ENCODE results near the gene KRTAP19-1. TPM values are rescaled to one million over a fixed set of nuclear protein-coding genes. Genes with fewer than 3 reads are reported as not detected.
"Not testable (repeated sequence)": the region's sequence is repeated elsewhere in the genome, so short reads cannot be mapped to it uniquely, and the experiment has no call there.

The KRTAP19-1 gene
- total RNA-seq (2021) (not detected in 2 replicates), Bru-seq, nascent RNA (not detected), BruChase-seq, experiment 1, labeled RNA remaining after a 2-hour chase (not detected), BruChase-seq, experiment 2, labeled RNA remaining after a 6-hour chase (not detected)
- long read RNA-seq = 0 reads

DNA sequence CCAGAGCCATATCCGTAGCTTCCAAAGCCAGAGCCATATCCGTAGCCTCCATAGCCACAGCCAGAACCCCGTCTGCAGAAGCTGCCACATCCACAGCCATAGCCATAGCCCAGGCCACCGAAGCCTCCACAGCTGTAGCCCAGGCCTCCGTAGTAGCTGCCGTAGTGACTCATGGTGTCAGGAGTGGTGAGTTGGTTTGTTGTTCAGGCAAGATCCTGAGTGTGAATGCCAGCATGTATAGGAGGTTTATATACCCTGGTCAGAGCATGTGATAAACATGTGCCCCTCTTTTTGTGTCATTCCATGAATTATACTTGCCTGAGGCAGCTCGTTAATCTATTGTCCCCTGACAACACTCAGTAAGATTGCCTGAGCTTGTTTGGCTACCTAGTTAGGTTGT lies at the start of gene KRTAP19-1:
TSS of gene KRTAP19-1 (minus strand) at position 223 of the 400 bp plus-strand sequence. CDS start at position 173, 50 bp downstream.
- intact Hi-C loops (cut with micrococcal nuclease; ENCODE audit: unreplicated experiment) = no loop called here
- Histone ChIP-seq H3K9me3 (ENCODE audit: low read depth, low read length, poor library complexity, severe bottlenecking) (no peaks in the 10 kb centered on the region), H3K4me3 (ENCODE audit: low read depth, low read length, poor library complexity, severe bottlenecking) (no peak within 1 kb of the TSS), H3K4me1 (ENCODE audit: insufficient read depth, low read length, poor library complexity, severe bottlenecking) (no peaks in the 10 kb centered on the region), H3K27ac (ENCODE audit: low read depth, low read length, poor library complexity, severe bottlenecking) (no peak within 1 kb of the TSS), H3K36me3 (ENCODE audit: insufficient read depth, low read length, poor library complexity, severe bottlenecking) (no peaks in the 10 kb centered on the region), H3K27me3 (replicated peaks; ENCODE audit: insufficient read depth, low read depth, low read length, poor library complexity) (no peaks in the 10 kb centered on the region)
- DNase-seq (ENCODE audit: low spot score) = no peak
- BruUV-seq (replicated peaks) = no TSS peak
- ChIA-PET POLR2A (ENCODE audit: low non-redundant PET) (no interaction called here), CTCF (no interaction called here)
- no peak for TF ChIP-seq EZH2 (IDR thresholded peaks at IDR 0.05; ENCODE audit: borderline replicate concordance, low read depth, low read length, poor library complexity, severe bottlenecking)
- TF ChIP-seq, protein P1, sequence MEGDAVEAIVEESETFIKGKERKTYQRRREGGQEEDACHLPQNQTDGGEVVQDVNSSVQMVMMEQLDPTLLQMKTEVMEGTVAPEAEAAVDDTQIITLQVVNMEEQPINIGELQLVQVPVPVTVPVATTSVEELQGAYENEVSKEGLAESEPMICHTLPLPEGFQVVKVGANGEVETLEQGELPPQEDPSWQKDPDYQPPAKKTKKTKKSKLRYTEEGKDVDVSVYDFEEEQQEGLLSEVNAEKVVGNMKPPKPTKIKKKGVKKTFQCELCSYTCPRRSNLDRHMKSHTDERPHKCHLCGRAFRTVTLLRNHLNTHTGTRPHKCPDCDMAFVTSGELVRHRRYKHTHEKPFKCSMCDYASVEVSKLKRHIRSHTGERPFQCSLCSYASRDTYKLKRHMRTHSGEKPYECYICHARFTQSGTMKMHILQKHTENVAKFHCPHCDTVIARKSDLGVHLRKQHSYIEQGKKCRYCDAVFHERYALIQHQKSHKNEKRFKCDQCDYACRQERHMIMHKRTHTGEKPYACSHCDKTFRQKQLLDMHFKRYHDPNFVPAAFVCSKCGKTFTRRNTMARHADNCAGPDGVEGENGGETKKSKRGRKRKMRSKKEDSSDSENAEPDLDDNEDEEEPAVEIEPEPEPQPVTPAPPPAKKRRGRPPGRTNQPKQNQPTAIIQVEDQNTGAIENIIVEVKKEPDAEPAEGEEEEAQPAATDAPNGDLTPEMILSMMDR (conservative IDR thresholded peaks at IDR 0.05; ENCODE audit: low read depth, low read length) = no peak

DNA sequence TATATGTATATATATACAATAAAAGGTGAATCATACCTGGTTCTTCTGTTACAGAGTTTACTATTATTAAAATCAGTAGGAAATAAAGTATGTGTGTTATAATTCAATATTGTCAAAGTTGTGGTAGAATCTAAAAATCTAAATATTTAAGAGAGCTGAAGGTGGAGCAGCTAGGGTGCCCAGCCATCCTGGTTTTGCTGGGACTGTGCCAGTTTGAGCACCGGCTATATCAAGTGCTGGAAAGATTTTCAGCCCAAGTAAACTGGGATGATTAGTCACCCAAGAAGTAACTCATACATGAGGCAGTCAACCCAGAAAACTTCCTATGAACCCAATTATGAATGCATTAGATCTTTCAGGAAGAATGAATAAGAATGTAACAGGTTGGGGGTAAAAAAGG lies 38.7 kb upstream of the KRTAP19-1 start:
- Histone ChIP-seq H3K27me3 (replicated peaks; ENCODE audit: insufficient read depth, low read depth, low read length, poor library complexity) (peaks cover 9% of the 10 kb centered on the region), H3K36me3 (ENCODE audit: insufficient read depth, low read length, poor library complexity, severe bottlenecking) (no peaks in the 10 kb centered on the region), H3K4me3 (ENCODE audit: low read depth, low read length, poor library complexity, severe bottlenecking) (no peak overlapping the region), H3K9me3 (ENCODE audit: low read depth, low read length, poor library complexity, severe bottlenecking) (no peaks in the 10 kb centered on the region), H3K4me1 (ENCODE audit: insufficient read depth, low read length, poor library complexity, severe bottlenecking) (no peaks in the 10 kb centered on the region), H3K27ac (ENCODE audit: low read depth, low read length, poor library complexity, severe bottlenecking) (no peak overlapping the region)
- no TSS peak for BruUV-seq (replicated peaks)
- TF ChIP-seq, protein P1 (conservative IDR thresholded peaks at IDR 0.05; ENCODE audit: low read depth, low read length) = no peak
- TF ChIP-seq EZH2 (IDR thresholded peaks at IDR 0.05; ENCODE audit: borderline replicate concordance, low read depth, low read length, poor library complexity, severe bottlenecking) = no peak
- no peak for DNase-seq (ENCODE audit: low spot score)
- POLR2A ChIA-PET (ENCODE audit: low non-redundant PET) = no interaction called here
- intact Hi-C loops (cut with micrococcal nuclease; ENCODE audit: unreplicated experiment) = no loop called here
- CTCF ChIA-PET = no interaction called here

DNA sequence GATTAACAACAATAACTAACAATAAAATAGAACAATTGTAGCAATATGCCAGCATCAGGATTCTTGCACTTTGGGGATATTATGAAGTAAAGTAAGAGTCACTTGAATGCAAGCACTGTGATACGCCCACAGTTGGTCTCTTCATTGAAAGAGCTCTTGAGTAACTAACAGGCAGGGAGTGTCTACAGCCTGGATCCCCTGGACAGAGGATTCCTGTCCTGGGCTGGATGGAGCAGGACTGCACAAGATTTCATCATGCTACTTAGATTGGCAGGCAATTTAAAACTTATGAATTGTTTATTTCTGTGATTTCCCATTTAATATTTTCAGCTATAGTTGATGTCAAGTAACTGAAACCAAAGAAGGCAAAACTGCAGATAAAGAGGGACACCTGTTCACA lies 35.5 kb upstream of the KRTAP19-1 start:
- CTCF ChIA-PET = no interaction called here
- POLR2A ChIA-PET (ENCODE audit: low non-redundant PET) = no interaction called here
- no peak for DNase-seq (ENCODE audit: low spot score)

GRCh38 chr21:30505621-30506205 lies 25.5 kb upstream of the KRTAP19-1 start:
- H3K27me3 ChIP-seq (replicated peaks; ENCODE audit: insufficient read depth, low read depth, low read length, poor library complexity); intact Hi-C loops (cut with micrococcal nuclease; ENCODE audit: unreplicated experiment); H3K9me3 ChIP-seq (ENCODE audit: low read depth, low read length, poor library complexity, severe bottlenecking); BruUV-seq (replicated peaks); H3K4me1 ChIP-seq (ENCODE audit: insufficient read depth, low read length, poor library complexity, severe bottlenecking); DNase-seq (ENCODE audit: low spot score); CTCF ChIA-PET; H3K27ac ChIP-seq (ENCODE audit: low read depth, low read length, poor library complexity, severe bottlenecking); POLR2A ChIA-PET (ENCODE audit: low non-redundant PET); H3K36me3 ChIP-seq (ENCODE audit: insufficient read depth, low read length, poor library complexity, severe bottlenecking); H3K4me3 ChIP-seq (ENCODE audit: low read depth, low read length, poor library complexity, severe bottlenecking): not testable (repeated sequence)
- TF ChIP-seq, protein P1 (conservative IDR thresholded peaks at IDR 0.05; ENCODE audit: low read depth, low read length) = peak; percentile 35; the same call in 1 of the 2 replicates

More for the DNA sequence above, 35.5 kb upstream of the KRTAP19-1 start:
- intact Hi-C loops (cut with micrococcal nuclease; ENCODE audit: unreplicated experiment) = no loop called here
- Histone ChIP-seq H3K4me1 (ENCODE audit: insufficient read depth, low read length, poor library complexity, severe bottlenecking) (no peaks in the 10 kb centered on the region), H3K36me3 (ENCODE audit: insufficient read depth, low read length, poor library complexity, severe bottlenecking) (no peaks in the 10 kb centered on the region), H3K4me3 (ENCODE audit: low read depth, low read length, poor library complexity, severe bottlenecking) (no peak overlapping the region), H3K27ac (ENCODE audit: low read depth, low read length, poor library complexity, severe bottlenecking) (no peak overlapping the region), H3K9me3 (ENCODE audit: low read depth, low read length, poor library complexity, severe bottlenecking) (peaks cover 8% of the 10 kb centered on the region), H3K27me3 (replicated peaks; ENCODE audit: insufficient read depth, low read depth, low read length, poor library complexity) (peaks cover 10% of the 10 kb centered on the region)
- BruUV-seq (replicated peaks) = no TSS peak
- no peak for TF ChIP-seq EZH2 (IDR thresholded peaks at IDR 0.05; ENCODE audit: borderline replicate concordance, low read depth, low read length, poor library complexity, severe bottlenecking)

Measured in A673 (cell line).